Measurements from ENCODE around the gene ELMO1. TPM values are rescaled to one million over a fixed set of nuclear protein-coding genes. Genes with fewer than 3 reads are reported as not detected.
"Not testable (repeated sequence)": the region's sequence is repeated elsewhere in the genome, so short reads cannot be mapped to it uniquely, and the experiment has no call there.

ELMO1 gene
- total and polyA plus RNA-seq, 10 donors: 26.0 to 494 (median 201) TPM

DNA sequence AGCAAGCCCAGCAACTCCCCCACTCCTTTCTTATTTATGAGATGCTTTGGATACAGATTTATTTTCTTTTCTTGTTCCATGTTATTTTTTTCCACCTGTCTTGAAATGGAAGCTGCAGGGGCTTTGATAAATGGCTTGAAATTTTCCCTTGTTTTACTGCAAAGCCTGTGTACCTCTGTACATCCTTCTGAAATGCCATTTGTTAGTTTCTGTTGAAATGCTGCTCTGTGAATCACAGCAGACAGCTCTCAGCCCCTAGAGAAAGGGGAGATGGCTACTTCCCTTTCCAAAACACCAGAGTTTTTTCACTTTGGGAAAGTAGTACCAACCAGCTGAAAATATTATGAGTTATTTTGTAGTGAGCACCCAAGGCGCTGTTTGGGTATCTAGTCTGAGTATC is 304.2 kb downstream of the ELMO1 start:
- H3K9me3 ChIP-seq: peaks cover 3 to 30% (median 24%) of the 10 kb centered on the region in 8 donors
- TF ChIP-seq POLR2A (IDR thresholded peaks at IDR 0.05) (no peak), POLR2AphosphoS5 (IDR thresholded peaks at IDR 0.05) (no peak)
- TF ChIP-seq, protein P1, sequence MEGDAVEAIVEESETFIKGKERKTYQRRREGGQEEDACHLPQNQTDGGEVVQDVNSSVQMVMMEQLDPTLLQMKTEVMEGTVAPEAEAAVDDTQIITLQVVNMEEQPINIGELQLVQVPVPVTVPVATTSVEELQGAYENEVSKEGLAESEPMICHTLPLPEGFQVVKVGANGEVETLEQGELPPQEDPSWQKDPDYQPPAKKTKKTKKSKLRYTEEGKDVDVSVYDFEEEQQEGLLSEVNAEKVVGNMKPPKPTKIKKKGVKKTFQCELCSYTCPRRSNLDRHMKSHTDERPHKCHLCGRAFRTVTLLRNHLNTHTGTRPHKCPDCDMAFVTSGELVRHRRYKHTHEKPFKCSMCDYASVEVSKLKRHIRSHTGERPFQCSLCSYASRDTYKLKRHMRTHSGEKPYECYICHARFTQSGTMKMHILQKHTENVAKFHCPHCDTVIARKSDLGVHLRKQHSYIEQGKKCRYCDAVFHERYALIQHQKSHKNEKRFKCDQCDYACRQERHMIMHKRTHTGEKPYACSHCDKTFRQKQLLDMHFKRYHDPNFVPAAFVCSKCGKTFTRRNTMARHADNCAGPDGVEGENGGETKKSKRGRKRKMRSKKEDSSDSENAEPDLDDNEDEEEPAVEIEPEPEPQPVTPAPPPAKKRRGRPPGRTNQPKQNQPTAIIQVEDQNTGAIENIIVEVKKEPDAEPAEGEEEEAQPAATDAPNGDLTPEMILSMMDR (IDR thresholded peaks at IDR 0.05 in 8 of 11, conservative IDR thresholded peaks at IDR 0.05 in 3 of 11): no peak
- intact Hi-C loops (cut with DNase I; ENCODE audit: low total_unique reads): no loop called here

DNA sequence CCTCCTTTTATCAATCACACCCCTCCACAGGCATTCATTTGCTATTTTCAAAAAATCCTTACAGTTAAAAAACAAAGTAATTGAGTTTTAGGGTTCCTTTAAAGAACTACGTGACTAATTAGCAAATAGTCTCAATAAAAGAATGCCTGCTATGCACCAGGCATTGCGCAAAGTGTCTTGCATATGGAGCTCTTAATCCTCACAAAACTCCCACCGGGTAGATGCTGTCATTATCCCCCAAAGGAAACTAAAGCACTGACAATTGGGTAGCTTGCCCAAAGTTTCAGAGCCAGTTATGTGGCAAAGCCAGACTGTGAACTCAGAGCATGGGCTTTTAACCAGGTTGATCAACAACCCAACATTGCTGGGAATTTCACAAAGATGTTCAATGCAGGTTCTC is 305.7 kb downstream of the ELMO1 start:
- intact Hi-C loops (cut with DNase I; ENCODE audit: low total_unique reads): no loop called here
- peaks cover 0 to 49% (median 0%) of the 10 kb centered on the region in 6 donors for H3K36me3 ChIP-seq
- WGBS, 5 donors: 85 to 94% (median 87%) methylated on average over 3 of the region's 3 CpGs

More for the DNA sequence above, 304.2 kb downstream of the ELMO1 start:
- no peak for DNase-seq
- WGBS, 5 donors: 91 to 100% (median 97%) methylated on average over 1 of the region's 1 CpG
- Histone ChIP-seq H3K4me1 (peaks cover 0 to under 1% (median 0%) of the 10 kb centered on the region in 6 donors), H3K27me3 (replicated peaks in 1 of 7) (no peaks in the 10 kb centered on the region), H3K27ac (no peak overlapping the region), H3K4me3 (no peak overlapping the region), H3K36me3 (peaks cover 0 to 52% (median 0%) of the 10 kb centered on the region in 6 donors)

DNA sequence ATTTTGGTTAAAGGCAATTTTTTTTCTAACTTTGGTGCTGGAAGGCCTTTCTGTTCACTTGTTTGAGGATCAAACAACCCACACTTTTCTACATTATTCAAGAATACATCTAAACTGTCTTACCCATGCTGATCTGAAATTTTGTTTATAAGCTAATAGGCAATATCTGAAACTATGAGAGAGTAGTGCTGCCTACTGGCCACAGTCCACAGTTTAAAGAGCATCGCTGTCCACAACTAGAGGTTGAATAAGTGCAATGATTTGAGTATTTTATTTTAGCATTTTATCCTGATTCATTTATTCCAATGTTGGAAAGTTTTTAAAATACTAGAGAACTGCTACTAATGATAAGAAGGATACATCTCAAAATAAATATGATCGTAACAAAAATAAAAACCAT is 306.9 kb downstream of the ELMO1 start:
- TF ChIP-seq POLR2AphosphoS5 (IDR thresholded peaks at IDR 0.05) (no peak), POLR2A (IDR thresholded peaks at IDR 0.05) (no peak)
- TF ChIP-seq, protein P1 (IDR thresholded peaks at IDR 0.05 in 8 of 11, conservative IDR thresholded peaks at IDR 0.05 in 3 of 11): no peak
- Histone ChIP-seq H3K4me3 (no peak overlapping the region), H3K27me3 (replicated peaks in 1 of 7) (no peaks in the 10 kb centered on the region), H3K9me3 (peaks cover 3 to 51% (median 35%) of the 10 kb centered on the region in 8 donors), H3K4me1 (no peaks in the 10 kb centered on the region), H3K36me3 (peaks cover 0 to 37% (median 0%) of the 10 kb centered on the region in 6 donors), H3K27ac (no peak overlapping the region)
- intact Hi-C loops (cut with DNase I; ENCODE audit: low total_unique reads): no loop called here
- WGBS, 5 donors: 97 to 98% (median 98%) methylated on average over 2 of the region's 2 CpGs
- DNase-seq: no peak

More for the DNA sequence above, 305.7 kb downstream of the ELMO1 start:
- H3K4me3 ChIP-seq: no peak overlapping the region
- H3K9me3 ChIP-seq: peaks cover 3 to 42% (median 30%) of the 10 kb centered on the region in 8 donors
- no peaks in the 10 kb centered on the region for H3K27me3 ChIP-seq (replicated peaks in 1 of 7)
- no peak for DNase-seq
- no peak overlapping the region for H3K27ac ChIP-seq
- no peak for TF ChIP-seq POLR2AphosphoS5 (IDR thresholded peaks at IDR 0.05)
- TF ChIP-seq POLR2A (IDR thresholded peaks at IDR 0.05): no peak
- TF ChIP-seq, protein P1 (IDR thresholded peaks at IDR 0.05 in 8 of 11, conservative IDR thresholded peaks at IDR 0.05 in 3 of 11): no peak
- H3K4me1 ChIP-seq: no peaks in the 10 kb centered on the region

DNA sequence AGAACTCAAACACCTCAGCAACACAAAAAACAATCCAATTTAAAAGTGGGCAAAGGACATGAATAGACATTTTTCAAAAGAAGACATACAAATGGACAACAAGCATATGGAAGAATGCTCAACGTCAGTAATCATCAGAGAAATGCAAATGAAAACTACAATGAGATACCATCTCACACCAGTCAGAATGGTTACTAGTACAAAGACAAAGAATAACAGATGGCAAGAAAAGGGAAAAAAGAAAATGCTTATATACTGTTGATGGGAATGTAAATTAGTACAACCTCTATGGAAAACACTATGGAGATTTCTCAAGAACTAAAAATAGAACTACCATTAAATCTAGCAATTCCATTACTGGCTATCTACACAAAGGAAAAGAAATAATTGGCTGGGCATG is 314.8 kb downstream of the ELMO1 start:
- H3K27me3 ChIP-seq (replicated peaks in 1 of 7); intact Hi-C loops (cut with DNase I; ENCODE audit: low total_unique reads); DNase-seq; H3K27ac ChIP-seq; H3K4me3 ChIP-seq: not testable (repeated sequence)
- whole genome bisulfite sequencing, 5 donors: 85 to 96% (median 95%) methylated on average over 1 of the region's 1 CpG
- Histone ChIP-seq H3K4me1 (peaks cover 0 to 14% (median 2%) of the 10 kb centered on the region in 6 donors), H3K9me3 (peaks cover 0 to 17% (median 7%) of the 10 kb centered on the region in 8 donors), H3K36me3 (peaks cover 0 to 67% (median 15%) of the 10 kb centered on the region in 6 donors)

Data from spleen (tissue), 11 donors.